IMR-90 (cell line): ENCODE measurements around the gene TUBA8. TPM values are rescaled to one million over a fixed set of nuclear protein-coding genes. Genes with fewer than 3 reads are reported as not detected.

Source experiments
- ATAC-seq: fragments of 200-7000 bp; cut with Tn5 transposase; 2 replicates; pipeline ENCODE4 v1.9.1; 2020; ENCODE audit warnings: low read depth, mild to moderate bottlenecking, moderate library complexity
- BruUV-seq: library from RNA; stranded (reverse); fragments of 400-500 nt; replicated peaks from 2 replicates; lab custom pipeline; 2021; lab: Mats Ljungman, UMichigan
- CTCF ChIA-PET: fragments of 300-600 bp; formaldehyde crosslinking; extraction: SDS; loops from one replicate; lab custom pipeline; 2021; ENCODE audit warnings: antibody characterized with exemption; lab: Yijun Ruan, JAX
- POLR2A ChIA-PET: fragments of 300-600 bp; sonication (Branson Sonifier 250); formaldehyde crosslinking; loops from one replicate; lab custom pipeline; 2022; ENCODE audit warnings: antibody characterized with exemption; ENCODE audit not compliant: unreplicated experiment; lab: Charles Lee
- DNase-seq: peaks from one replicate; pipeline ENCODE4 v3.0.0; 2013
- H2AFZ ChIP-seq: replicated peaks from 2 replicates; pipeline ENCODE3; 2013; ENCODE audit warnings: low read length, mild to moderate bottlenecking; ENCODE audit not compliant: poor library complexity
- H2AK5ac ChIP-seq: 2 replicates; pipeline ENCODE4 v1.6.1; 2013; ENCODE audit warnings: low read depth, low read length, inconsistent platforms
- H2AK9ac ChIP-seq: replicated peaks from 2 replicates; pipeline ENCODE3; 2013; ENCODE audit warnings: mild to moderate bottlenecking, low read depth, low read length, moderate library complexity; ENCODE audit not compliant: poor library complexity
- H2BK120ac ChIP-seq: 2 replicates; pipeline ENCODE4 v1.6.1; 2013; ENCODE audit warnings: low read depth, low read length, inconsistent platforms
- H2BK15ac ChIP-seq: 3 replicates; pipeline ENCODE4 v1.6.1; 2013; ENCODE audit warnings: low read depth, low read length, inconsistent platforms
- H2BK20ac ChIP-seq: 2 replicates; pipeline ENCODE4 v1.6.1; 2013; ENCODE audit warnings: low read depth, mild to moderate bottlenecking, inconsistent platforms, low read length, moderate library complexity
- H2BK5ac ChIP-seq: 2 replicates; pipeline ENCODE4 v1.6.1; 2013; ENCODE audit warnings: mild to moderate bottlenecking, low read depth, low read length, inconsistent platforms; ENCODE audit not compliant: poor library complexity, severe bottlenecking
- H3K14ac ChIP-seq: replicated peaks from 2 replicates; pipeline ENCODE4 v1.6.1; 2013; ENCODE audit warnings: low read depth, low read length, inconsistent platforms
- H3K18ac ChIP-seq: 2 replicates; pipeline ENCODE4 v1.6.1; 2013; ENCODE audit warnings: low read depth, low read length, control low read depth
- H3K23ac ChIP-seq: 2 replicates; pipeline ENCODE4 v1.6.1; 2013; ENCODE audit warnings: low read depth, low read length, inconsistent platforms
- H3K27ac ChIP-seq: 2 replicates; pipeline ENCODE4 v1.5.1; 2013; ENCODE audit warnings: mild to moderate bottlenecking, control low read depth, low read length; ENCODE audit not compliant: insufficient read depth
- H3K27me3 ChIP-seq: 2 replicates; pipeline ENCODE4 v1.6.1; 2013; ENCODE audit warnings: low read length; ENCODE audit not compliant: control insufficient read depth, insufficient read depth
- H3K36me3 ChIP-seq: 2 replicates; pipeline ENCODE4 v1.6.1; 2013; ENCODE audit warnings: low read length, mixed read lengths; ENCODE audit not compliant: control insufficient read depth, insufficient read depth
- H3K4ac ChIP-seq: 2 replicates; pipeline ENCODE4 v1.6.1; 2013; ENCODE audit warnings: low read depth, low read length, inconsistent platforms
- H3K4me1 ChIP-seq: 2 replicates; pipeline ENCODE4 v1.6.1; 2013; ENCODE audit warnings: low read length, mixed read lengths; ENCODE audit not compliant: control insufficient read depth, insufficient read depth
- H3K4me2 ChIP-seq: 2 replicates; pipeline ENCODE4 v1.6.1; 2013; ENCODE audit warnings: low read depth, mild to moderate bottlenecking, control low read depth, low read length, moderate library complexity
- H3K4me3 ChIP-seq: 2 replicates; pipeline ENCODE4 v1.5.1; 2013; ENCODE audit warnings: low read depth, mild to moderate bottlenecking, control low read depth, low read length, moderate library complexity; ENCODE audit not compliant: insufficient read depth
- H3K56ac ChIP-seq: 2 replicates; pipeline ENCODE4 v1.6.1; 2013; ENCODE audit warnings: low read length, inconsistent platforms; ENCODE audit not compliant: insufficient read depth; ENCODE audit errors: extremely low read depth
- H3K79me1 ChIP-seq, 2 experiments: 2 replicates each; pipeline ENCODE4 v1.6.1; 2013; ENCODE audit warnings: low read length in 2 of 2, inconsistent platforms in 1 of 2, low read depth in 1 of 2
- H3K9ac ChIP-seq: 2 replicates; pipeline ENCODE4 v1.6.1; 2013; ENCODE audit warnings: low read depth, low read length, control low read depth
- H3K9me1 ChIP-seq: 2 replicates; pipeline ENCODE4 v1.6.1; 2013; ENCODE audit warnings: low read length, inconsistent platforms; ENCODE audit not compliant: insufficient read depth
- H3K9me3 ChIP-seq: 2 replicates; pipeline ENCODE4 v1.6.1; 2013; ENCODE audit warnings: low read length; ENCODE audit not compliant: control insufficient read depth, insufficient read depth
- H4K20me1 ChIP-seq: 2 replicates; pipeline ENCODE4 v1.6.1; 2013; ENCODE audit warnings: low read length, inconsistent platforms; ENCODE audit not compliant: insufficient read depth
- H4K5ac ChIP-seq: 2 replicates; pipeline ENCODE4 v1.6.1; 2013; ENCODE audit warnings: mild to moderate bottlenecking, low read depth, low read length, control low read depth
- H4K8ac ChIP-seq, 2 experiments: 2 replicates each; pipeline ENCODE4 v1.6.1; 2013; ENCODE audit warnings: low read depth in 2 of 2, low read length in 2 of 2, control low read depth in 1 of 2, inconsistent platforms in 1 of 2
- H4K91ac ChIP-seq: 2 replicates; pipeline ENCODE4 v1.6.1; 2013; ENCODE audit warnings: low read depth, low read length, inconsistent platforms; ENCODE audit not compliant: insufficient read depth
- BHLHE40 ChIP-seq: fragments of 150-350 bp; IDR thresholded peaks from 2 replicates; pipeline ENCODE4 v1.6.1; 2016; ENCODE audit warnings: mild to moderate bottlenecking, low read depth, low read length
- CEBPB ChIP-seq: IDR thresholded peaks from 2 replicates; pipeline ENCODE4 v1.6.1; 2012; ENCODE audit warnings: low read depth, low read length, improper control_type of control experiment
- CHD1 ChIP-seq: IDR thresholded peaks from 2 replicates; pipeline ENCODE4 v1.6.1; 2012; ENCODE audit warnings: low read depth, low read length, improper control_type of control experiment
- CTCF ChIP-seq: conservative IDR thresholded peaks from 2 replicates; pipeline ENCODE4 v1.5.1; 2012; ENCODE audit warnings: mild to moderate bottlenecking, low read depth, low read length, improper control_type of control experiment
- ELK1 ChIP-seq: fragments of 150-350 bp; IDR thresholded peaks from 2 replicates; pipeline ENCODE4 v1.6.1; 2016; ENCODE audit warnings: low read depth, mild to moderate bottlenecking, low read length, moderate library complexity, borderline replicate concordance
- FOS ChIP-seq: fragments of 150-350 bp; IDR thresholded peaks from 2 replicates; pipeline ENCODE4 v1.6.1; 2016; ENCODE audit warnings: low read depth, low read length
- MAFK ChIP-seq: IDR thresholded peaks from 2 replicates; pipeline ENCODE4 v1.6.1; 2012; ENCODE audit warnings: low read depth, low read length, improper control_type of control experiment
- MAZ ChIP-seq: IDR thresholded peaks from 2 replicates; pipeline ENCODE4 v1.6.1; 2012; ENCODE audit warnings: low read depth, mild to moderate bottlenecking, low read length, improper control_type of control experiment, moderate library complexity, borderline replicate concordance
- MXI1 ChIP-seq: IDR thresholded peaks from 2 replicates; pipeline ENCODE4 v1.6.1; 2012; ENCODE audit warnings: low read depth, mild to moderate bottlenecking, low read length, moderate library complexity, borderline replicate concordance
- NFE2L2 ChIP-seq: fragments of 150-350 bp; IDR thresholded peaks from 2 replicates; pipeline ENCODE4 v1.6.1; 2016; ENCODE audit warnings: low read depth, mild to moderate bottlenecking, low read length
- RAD21 ChIP-seq: IDR thresholded peaks from 2 replicates; pipeline ENCODE4 v1.6.1; 2012; ENCODE audit warnings: low read length, improper control_type of control experiment
- RFX5 ChIP-seq: IDR thresholded peaks from 2 replicates; pipeline ENCODE4 v1.8.0; 2012; ENCODE audit warnings: low read depth, mild to moderate bottlenecking, low read length, moderate library complexity
- SMC3 ChIP-seq: fragments of 150-350 bp; IDR thresholded peaks from 2 replicates; pipeline ENCODE4 v1.6.1; 2016; ENCODE audit warnings: low read depth, mild to moderate bottlenecking, antibody characterized with exemption, low read length, moderate library complexity
- WGBS, 2 experiments: methylation state at CpG; one replicate each; pipeline versions ENCODE4 v1.1.5 to v1.1.7; 2013; ENCODE audit warnings: missing lambda C conversion rate in 2 of 2; ENCODE audit not compliant: insufficient read length in 1 of 2; ENCODE audit errors: extremely low coverage in 2 of 2; 5-methylcytosine and 5-hydroxymethylcytosine counted together
- dilution Hi-C: fragments of 300-500 bp; cut with HindIII; formaldehyde crosslinking; loops from one replicate; pipeline ENCODE4 v1.14.3; 2018; ENCODE audit warnings: low sequenced_read_pairs; ENCODE audit not compliant: unreplicated experiment
- in situ Hi-C: fragments of 300-500 bp; cut with MboI; formaldehyde crosslinking; loops from 3 replicates; pipeline ENCODE4 v1.14.3; 2019; ENCODE audit warnings: low sequenced_read_pairs, inconsistent platforms, mixed read lengths
- intact Hi-C: fragments of 100-400 bp; cut with micrococcal nuclease; formaldehyde crosslinking; loops from 2 replicates; pipeline ENCODE4 v1.10.0; 2022
- polyA plus RNA-seq, 3 experiments: library from polyadenylated mRNA; depleted of rRNA; stranded (reverse); fragments of >200 nt; gene quantifications; 2 replicates each; pipeline ENCODE4 v1.2.3, GENCODE V29; 2012; ENCODE audit warnings: low replicate concordance in 1 of 3
- total RNA-seq: library from RNA; depleted of rRNA; stranded (reverse); fragments of >200 nt; gene quantifications from 2 replicates; pipeline ENCODE4 v1.2.3, GENCODE V29; 2012

TUBA8 gene
- total and polyA plus RNA-seq, 2 of the 4 experiments (the other 2 are of a cell fraction) = 1.4 to 2.2 TPM

GRCh38 chr22:18067548-18068341, 42.9 kb upstream of the TUBA8 start:
- H3K79me1 ChIP-seq = no peaks in the 10 kb centered on the region
- BruUV-seq = no TSS peak
- H4K20me1 ChIP-seq = no peaks in the 10 kb centered on the region
- peak overlapping the region; percentile 55; the same call in 2 of the 3 replicates for H2BK15ac ChIP-seq
- H2AK9ac ChIP-seq = peak overlapping the region; percentile 13
- H3K23ac ChIP-seq = peak overlapping the region; percentile 81; the same call in 1 of the 2 replicates
- CTCF ChIA-PET = interaction anchor here (1.7 kb wide), 1 partner anchor 157 kb away, joined by 4 read pairs; no protein-coding TSS in a partner anchor
- H3K4me3 ChIP-seq = no peak overlapping the region
- DNase-seq (no peak), ATAC-seq (peak; percentile 32)
- H2BK5ac ChIP-seq = no peak overlapping the region
- H3K27me3 ChIP-seq = no peaks in the 10 kb centered on the region
- POLR2A ChIA-PET = no interaction called here
- dilution Hi-C loops (no loop called here), intact Hi-C loops (no loop called here), in situ Hi-C loops (loop anchor here (5.0 to 25.0 kb wide), 3 partner anchors 75 to 505 kb away; partner anchors contain the start of gene SLC25A18)
- H4K8ac ChIP-seq = peak overlapping the region; percentile 78 to 94; a peak in 3 of 4 replicates
- peak overlapping the region; percentile 59 for H2AK5ac ChIP-seq
- H2BK120ac ChIP-seq = peak overlapping the region; percentile 69
- H3K36me3 ChIP-seq = no peaks in the 10 kb centered on the region
- H3K4ac ChIP-seq = peak overlapping the region; percentile 43
- WGBS, 2 experiments = 62% methylated on average over 5 of the region's 14 CpGs; no CpG with 5 or more reads in 1 of the 2 experiments
- H3K9ac ChIP-seq = peak overlapping the region; percentile 49; the same call in 1 of the 2 replicates
- H3K4me1 ChIP-seq = peaks cover 4% of the 10 kb centered on the region
- H3K9me3 ChIP-seq = no peaks in the 10 kb centered on the region
- peak overlapping the region; percentile 52 for H2BK20ac ChIP-seq
- peak overlapping the region; percentile 87 for H4K91ac ChIP-seq
- H3K4me2 ChIP-seq = no peak overlapping the region
- H3K9me1 ChIP-seq = peaks cover 6% of the 10 kb centered on the region; the same call in 1 of the 2 replicates
- peak overlapping the region; percentile 35 for H3K27ac ChIP-seq
- H3K14ac ChIP-seq = peak overlapping the region; percentile 29; the same call in 1 of the 2 replicates
- H2AFZ ChIP-seq = peak overlapping the region; percentile 77
- peak overlapping the region; percentile 31; the same call in 1 of the 2 replicates for H4K5ac ChIP-seq
- peak overlapping the region; percentile 50; the same call in 1 of the 2 replicates for H3K18ac ChIP-seq
- H3K56ac ChIP-seq = peak overlapping the region; percentile 36
- no peak for TF ChIP-seq CHD1
- TF ChIP-seq MAFK = no peak
- TF ChIP-seq BHLHE40 = no peak
- no peak for TF ChIP-seq MAZ
- no peak for TF ChIP-seq ELK1
- TF ChIP-seq CEBPB = no peak
- no peak for TF ChIP-seq FOS
- no peak for TF ChIP-seq NFE2L2
- TF ChIP-seq MXI1 = no peak
- no peak for TF ChIP-seq RFX5
- TF ChIP-seq RAD21 = no peak
- TF ChIP-seq SMC3 = no peak
- no peak for TF ChIP-seq CTCF
